Measurements from ENCODE around the gene CHMP6.

The CHMP6 gene

DNA sequence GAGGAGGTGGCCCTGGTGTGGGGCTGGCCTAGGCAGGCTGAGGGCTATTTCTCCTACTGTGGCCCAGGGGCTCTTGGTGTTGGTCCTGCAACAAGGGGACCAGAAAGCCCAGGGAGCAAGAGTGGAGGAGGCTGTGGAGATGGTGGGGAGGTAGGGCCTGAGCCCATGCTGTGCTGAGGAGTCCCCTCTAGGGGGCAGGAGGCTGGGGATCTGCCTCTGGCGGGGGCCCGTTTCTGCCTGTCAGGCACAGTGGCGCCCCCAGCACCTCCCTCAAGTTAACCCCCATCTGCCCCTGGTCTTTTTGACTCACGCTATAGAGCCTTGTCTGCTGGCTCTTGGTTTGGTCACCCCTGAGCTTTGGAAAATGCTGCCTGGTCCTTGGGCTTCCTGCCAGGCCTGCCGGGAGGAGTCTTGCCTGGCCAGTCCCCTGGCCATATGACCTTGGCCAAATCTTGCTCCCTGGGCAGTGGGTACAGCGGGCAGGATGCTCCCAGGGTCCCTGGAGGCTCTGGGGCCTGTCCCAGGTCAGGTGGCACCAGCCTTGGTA is 49.2 kb downstream of the CHMP6 start:
- no peak for DNase-seq (ENCODE audit: low read depth)
- no peak overlapping the region for H3K4me3 ChIP-seq (ENCODE audit: low read depth, low read length)
- TF ChIP-seq, protein P1, sequence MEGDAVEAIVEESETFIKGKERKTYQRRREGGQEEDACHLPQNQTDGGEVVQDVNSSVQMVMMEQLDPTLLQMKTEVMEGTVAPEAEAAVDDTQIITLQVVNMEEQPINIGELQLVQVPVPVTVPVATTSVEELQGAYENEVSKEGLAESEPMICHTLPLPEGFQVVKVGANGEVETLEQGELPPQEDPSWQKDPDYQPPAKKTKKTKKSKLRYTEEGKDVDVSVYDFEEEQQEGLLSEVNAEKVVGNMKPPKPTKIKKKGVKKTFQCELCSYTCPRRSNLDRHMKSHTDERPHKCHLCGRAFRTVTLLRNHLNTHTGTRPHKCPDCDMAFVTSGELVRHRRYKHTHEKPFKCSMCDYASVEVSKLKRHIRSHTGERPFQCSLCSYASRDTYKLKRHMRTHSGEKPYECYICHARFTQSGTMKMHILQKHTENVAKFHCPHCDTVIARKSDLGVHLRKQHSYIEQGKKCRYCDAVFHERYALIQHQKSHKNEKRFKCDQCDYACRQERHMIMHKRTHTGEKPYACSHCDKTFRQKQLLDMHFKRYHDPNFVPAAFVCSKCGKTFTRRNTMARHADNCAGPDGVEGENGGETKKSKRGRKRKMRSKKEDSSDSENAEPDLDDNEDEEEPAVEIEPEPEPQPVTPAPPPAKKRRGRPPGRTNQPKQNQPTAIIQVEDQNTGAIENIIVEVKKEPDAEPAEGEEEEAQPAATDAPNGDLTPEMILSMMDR (IDR thresholded peaks at IDR 0.05; ENCODE audit: control insufficient read depth, extremely low read depth, insufficient read depth) = no peak

DNA sequence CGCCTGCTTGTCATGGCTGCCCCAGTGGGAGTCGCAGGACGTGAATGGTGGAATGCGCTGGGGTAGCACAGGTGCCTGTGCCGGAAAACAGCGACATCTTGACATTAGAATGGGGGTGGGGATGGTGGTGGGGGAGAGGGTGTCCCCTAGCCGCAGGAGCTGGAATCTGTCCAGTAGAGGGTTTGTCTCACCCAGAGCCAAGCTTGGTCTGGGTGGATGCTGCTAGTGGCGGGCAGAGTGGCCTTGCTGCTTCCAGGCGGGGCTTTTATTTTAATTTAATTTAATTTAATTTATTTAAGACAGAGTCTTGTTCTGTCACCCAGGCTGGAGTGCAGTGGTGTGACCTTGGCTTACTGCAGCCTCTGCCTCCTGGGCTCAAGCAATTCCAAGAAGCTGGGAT is 51.0 kb downstream of the CHMP6 start:
- DNase-seq (ENCODE audit: low read depth) = no peak
- TF ChIP-seq, protein P1 (IDR thresholded peaks at IDR 0.05; ENCODE audit: control insufficient read depth, extremely low read depth, insufficient read depth) = no peak
- no peak overlapping the region for H3K4me3 ChIP-seq (ENCODE audit: low read depth, low read length)

DNA sequence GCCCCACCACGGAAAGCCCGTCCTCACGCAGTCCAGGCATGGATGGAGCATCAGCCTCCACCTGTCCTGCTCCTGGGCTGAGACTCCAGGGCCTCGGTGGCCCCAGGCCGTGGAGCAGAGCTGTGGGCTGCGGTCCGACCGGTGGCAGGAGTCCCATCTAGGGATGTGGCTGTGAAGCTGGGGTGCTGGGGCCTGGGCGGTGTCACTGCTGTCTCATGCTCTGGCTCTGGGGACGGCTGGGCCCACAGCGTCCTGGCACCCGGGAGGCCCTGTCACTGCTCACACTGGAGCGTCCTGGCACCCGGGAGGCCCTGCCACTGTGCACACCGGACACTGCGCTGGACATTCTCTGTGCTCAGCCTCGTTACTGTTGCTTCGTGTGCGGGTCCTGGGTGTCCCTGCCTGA is 51.7 kb downstream of the CHMP6 start:
- H3K4me3 ChIP-seq (ENCODE audit: low read depth, low read length) = no peak overlapping the region
- TF ChIP-seq, protein P1 (IDR thresholded peaks at IDR 0.05; ENCODE audit: control insufficient read depth, extremely low read depth, insufficient read depth) = no peak
- no peak for DNase-seq (ENCODE audit: low read depth)

DNA sequence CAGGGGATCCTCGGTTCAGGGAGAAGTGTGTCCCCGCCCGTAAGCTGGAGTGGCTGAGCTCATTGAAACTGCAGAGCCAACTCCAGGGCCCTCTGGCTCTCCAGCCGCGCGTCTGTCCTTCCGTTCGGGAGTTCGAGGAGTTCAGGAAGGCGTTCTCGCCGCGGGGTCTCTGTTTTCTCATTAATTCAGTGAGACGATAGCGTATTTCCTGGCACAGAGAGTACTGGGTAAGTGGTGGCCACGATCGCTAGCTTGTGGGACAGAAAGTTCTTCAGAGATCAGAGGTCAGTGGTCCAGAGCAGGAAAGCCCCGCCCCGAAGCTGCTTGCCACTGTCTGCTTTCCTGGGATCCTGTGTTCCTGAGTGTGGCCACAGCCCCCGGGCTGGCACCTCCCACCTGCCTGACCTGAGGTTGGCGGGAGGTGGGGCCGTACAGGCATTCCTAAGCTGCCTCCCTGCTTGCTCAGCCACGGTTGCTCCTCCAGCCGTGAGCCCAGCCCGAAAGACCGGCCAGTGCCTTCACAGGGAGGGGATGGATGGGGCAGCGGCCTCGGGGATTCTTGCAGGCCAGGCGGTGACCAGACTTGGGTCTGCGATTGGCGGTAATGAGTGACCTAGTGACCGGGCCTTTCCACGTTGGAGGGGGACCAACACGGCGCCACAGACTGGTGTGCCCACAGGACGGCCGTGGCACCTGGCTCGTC is 52.2 kb downstream of the CHMP6 start:
- no peak for DNase-seq (ENCODE audit: low read depth)
- TF ChIP-seq, protein P1 (IDR thresholded peaks at IDR 0.05; ENCODE audit: control insufficient read depth, extremely low read depth, insufficient read depth) = no peak
- no peak overlapping the region for H3K4me3 ChIP-seq (ENCODE audit: low read depth, low read length)

DNA sequence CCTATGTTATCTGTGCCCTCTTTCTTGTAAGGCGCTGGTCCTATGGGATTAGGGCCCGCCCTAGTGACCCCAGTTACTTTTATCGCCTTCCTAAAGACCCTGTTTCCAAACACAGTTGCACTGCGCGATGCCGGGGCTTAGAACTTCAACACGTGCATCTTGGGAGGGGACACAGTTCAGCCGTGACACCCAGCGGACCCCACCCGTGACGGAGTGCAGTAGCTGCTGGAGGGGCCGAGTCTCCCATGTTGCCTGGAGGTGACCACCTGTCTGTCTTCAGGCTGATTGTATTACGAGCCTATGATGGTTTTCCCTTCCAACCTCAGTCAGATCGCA is 52.8 kb downstream of the CHMP6 start:
- TF ChIP-seq, protein P1 (IDR thresholded peaks at IDR 0.05; ENCODE audit: control insufficient read depth, extremely low read depth, insufficient read depth) = no peak
- no peak for DNase-seq (ENCODE audit: low read depth)

DNA sequence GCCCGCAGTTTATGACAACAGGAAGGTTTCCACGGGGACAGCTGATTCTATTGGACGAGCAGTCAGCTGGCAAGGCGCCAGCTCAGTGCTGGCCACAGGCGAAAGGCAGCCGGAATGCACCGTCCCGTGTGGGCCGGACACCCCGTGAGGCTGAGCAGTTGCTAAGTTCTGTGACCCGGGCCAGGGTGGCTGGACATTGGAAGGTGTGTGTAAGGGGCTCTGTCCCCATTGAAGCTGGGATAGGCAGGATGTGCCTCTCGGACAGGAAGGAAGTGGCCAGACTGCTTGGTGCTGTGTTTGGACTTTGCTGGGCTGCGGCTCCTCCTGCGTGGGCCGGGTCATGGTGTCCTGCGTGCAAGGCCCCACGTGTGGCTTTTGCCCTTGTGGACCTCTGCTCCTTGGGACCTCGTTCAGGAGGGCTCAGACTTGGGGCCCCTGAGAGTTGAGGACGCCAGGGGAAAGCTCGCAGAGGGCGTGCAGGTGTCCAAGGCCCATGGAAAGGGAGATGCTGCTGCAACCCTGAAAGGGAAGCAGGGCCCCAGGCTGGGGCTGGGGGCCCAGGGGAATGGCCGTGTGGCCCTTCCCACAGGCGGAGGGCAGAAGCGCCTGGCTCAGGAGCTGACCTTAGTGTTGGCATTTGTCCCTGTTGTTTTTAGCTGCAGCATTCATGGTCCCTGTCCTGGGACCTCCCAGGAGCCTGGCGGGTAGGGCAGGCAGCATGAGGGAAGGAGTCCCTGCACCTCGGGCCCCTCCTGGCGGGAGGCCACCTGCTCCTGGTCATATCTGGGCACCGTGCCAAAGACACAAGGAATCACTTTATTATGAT is 53.3 kb downstream of the CHMP6 start:
- peak; percentile 74 for DNase-seq (ENCODE audit: low read depth)
- peak overlapping the region; percentile 22; the same call in 1 of the 2 replicates for H3K4me3 ChIP-seq (ENCODE audit: low read depth, low read length)
- TF ChIP-seq, protein P1 (IDR thresholded peaks at IDR 0.05; ENCODE audit: control insufficient read depth, extremely low read depth, insufficient read depth) = no peak

More for the DNA sequence above, 52.8 kb downstream of the CHMP6 start:
- no peak overlapping the region for H3K4me3 ChIP-seq (ENCODE audit: low read depth, low read length)
